SH-SY5Y (cell line): ENCODE data around the gene GUK1.

Experiments used
- GATA2 ChIP-seq: IDR thresholded peaks from 2 replicates; pipeline ENCODE4 v1.6.1; 2011; ENCODE audit warnings: mild to moderate bottlenecking, low read depth, low read length
- GATA3 ChIP-seq: IDR thresholded peaks from 2 replicates; pipeline ENCODE4 v1.6.1; 2011; ENCODE audit warnings: low read depth, mild to moderate bottlenecking, low read length, moderate library complexity

- TF ChIP-seq GATA3: no peak
- TF ChIP-seq GATA2: no peak
Observed at GRCh38 chr1:228122921-228123441, 17.1 kb upstream of the GUK1 start.
